ENCODE results near the gene SUSD4. TPM values are rescaled to one million over a fixed set of nuclear protein-coding genes. Genes with fewer than 3 reads are reported as not detected.

Gene SUSD4
- total and polyA plus RNA-seq, 5 donors: 16.7 to 81.7 (median 29.8) TPM

DNA sequence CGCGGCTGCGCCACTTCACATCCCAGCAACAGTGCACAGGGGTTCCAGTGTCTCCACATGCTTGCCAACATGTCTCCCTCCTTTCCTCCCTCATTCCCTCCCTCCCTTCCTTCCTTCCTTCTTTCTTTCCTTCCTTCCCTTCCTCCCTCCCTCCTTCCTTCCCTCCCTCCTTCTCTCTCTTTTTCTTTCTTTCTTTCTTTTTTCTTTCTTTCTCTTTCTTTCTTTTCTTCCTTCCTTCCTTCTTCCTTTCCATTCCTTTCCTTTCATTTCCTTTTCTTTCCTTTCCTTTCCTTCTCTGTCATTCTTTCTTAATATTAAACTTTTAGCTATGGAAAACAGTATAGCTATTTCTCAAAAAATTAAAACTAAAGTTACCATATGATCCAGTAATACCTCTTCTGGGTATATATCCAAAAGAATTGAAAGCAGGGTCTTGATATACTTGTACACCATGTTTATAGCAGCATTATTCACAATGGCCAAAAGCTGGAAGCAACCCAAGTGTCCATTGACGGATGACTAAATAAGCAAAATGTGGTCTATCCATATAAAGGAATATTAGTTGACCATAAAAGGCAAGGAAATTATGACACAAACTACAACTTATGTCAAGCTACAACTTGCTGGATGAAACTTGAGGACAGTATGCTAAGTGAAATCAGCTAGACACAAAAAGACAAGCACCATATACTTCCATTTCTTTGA lies 165.9 kb downstream of the SUSD4 start:
- intact Hi-C loops (cut with DNase I): no loop called here
- Histone ChIP-seq H3K4me3 (ENCODE audit: low read length) (no peak overlapping the region), H3K4me1 (ENCODE audit: control insufficient read depth, insufficient read depth, low read length) (no peaks in the 10 kb centered on the region), H3K27ac (ENCODE audit: low read length) (no peak overlapping the region), H3K9me3 (ENCODE audit: control insufficient read depth, low read length) (no peaks in the 10 kb centered on the region), H3K27me3 (ENCODE audit: control insufficient read depth, insufficient read depth) (no peaks in the 10 kb centered on the region)
- 63% methylated on average over 4 of the region's 4 CpGs for WGBS
- no peak for DNase-seq
- ATAC-seq: no peak

DNA sequence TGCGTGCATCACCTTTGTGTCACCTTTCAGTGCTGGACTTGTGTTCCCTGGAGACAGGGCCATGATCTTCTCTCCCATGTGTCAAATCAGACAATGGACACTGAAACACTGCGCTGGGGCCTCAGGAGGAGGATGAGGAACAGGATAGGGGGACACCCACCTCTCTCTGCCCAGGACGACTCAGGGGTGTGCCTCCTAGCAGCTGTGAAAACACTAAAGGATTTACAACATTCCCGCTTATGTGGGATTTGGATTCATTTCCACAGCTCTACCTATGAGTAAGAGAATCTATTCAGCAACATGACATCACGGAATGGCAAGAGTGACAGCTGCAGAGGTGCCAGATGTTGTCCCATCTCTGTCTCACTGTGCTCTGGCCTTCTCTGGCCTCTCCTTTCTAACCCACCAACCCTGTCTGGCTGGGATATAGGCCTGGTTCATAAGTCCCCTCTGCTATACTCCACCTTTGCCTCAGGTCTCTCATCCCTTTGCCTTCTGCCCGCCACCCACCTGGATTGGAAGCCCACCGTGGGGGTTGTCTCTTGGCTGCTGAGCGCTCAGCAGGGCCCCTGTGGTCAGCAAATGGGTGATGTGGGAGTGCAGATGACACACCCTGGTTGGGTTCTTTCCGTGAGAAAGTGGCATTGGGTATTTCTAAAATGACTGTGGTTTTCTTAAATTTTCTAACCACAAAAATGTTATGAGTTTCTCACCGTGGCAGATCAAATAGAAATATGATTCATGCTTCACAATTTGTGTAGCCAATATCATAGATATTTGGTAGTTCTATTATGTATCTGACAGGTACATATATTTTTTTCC lies 173.9 kb downstream of the SUSD4 start:
- no peaks in the 10 kb centered on the region for H3K9me3 ChIP-seq (ENCODE audit: control insufficient read depth, low read length)
- no peak for ATAC-seq
- H3K27me3 ChIP-seq (ENCODE audit: control insufficient read depth, insufficient read depth): no peaks in the 10 kb centered on the region
- H3K27ac ChIP-seq (ENCODE audit: low read length): no peak overlapping the region
- no peaks in the 10 kb centered on the region for H3K4me1 ChIP-seq (ENCODE audit: control insufficient read depth, insufficient read depth, low read length)
- WGBS: 76% methylated on average over 10 of the region's 10 CpGs
- intact Hi-C loops (cut with DNase I): loop anchor here in 1 of 4 donors (10.0 kb wide), 1 partner anchor 55 kb away; no protein-coding TSS in a partner anchor
- no peak for DNase-seq
- no peak overlapping the region for H3K4me3 ChIP-seq (ENCODE audit: low read length)

DNA sequence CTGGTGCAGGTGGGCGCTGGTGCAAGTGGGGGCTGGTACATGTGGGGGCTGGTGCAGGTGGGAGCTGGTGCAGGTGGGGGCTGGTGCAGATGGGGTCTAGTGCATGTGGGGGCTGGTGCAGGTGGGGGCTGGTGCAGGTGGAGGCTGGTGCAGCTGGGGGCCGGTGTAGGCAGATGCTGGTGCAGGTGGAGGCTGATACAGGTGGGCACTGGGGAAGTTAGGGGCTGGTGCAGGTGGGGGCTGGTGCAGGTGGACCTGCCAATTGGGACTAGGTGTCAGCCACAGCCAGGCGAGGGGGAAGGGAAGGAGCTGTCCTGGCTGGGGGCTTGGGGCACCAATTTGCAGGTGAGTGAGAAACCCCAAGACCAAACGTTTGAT lies 174.5 kb downstream of the SUSD4 start:
- no peak for ATAC-seq
- Histone ChIP-seq H3K27me3 (ENCODE audit: control insufficient read depth, insufficient read depth) (no peaks in the 10 kb centered on the region), H3K9me3 (ENCODE audit: control insufficient read depth, low read length) (no peaks in the 10 kb centered on the region), H3K27ac (ENCODE audit: low read length) (no peak overlapping the region), H3K4me1 (ENCODE audit: control insufficient read depth, insufficient read depth, low read length) (no peaks in the 10 kb centered on the region), H3K4me3 (ENCODE audit: low read length) (no peak overlapping the region)
- DNase-seq: no peak
- intact Hi-C loops (cut with DNase I): loop anchor here in 1 of 4 donors (10.0 kb wide), 1 partner anchor 55 kb away; no protein-coding TSS in a partner anchor
- 79% methylated on average over 4 of the region's 4 CpGs for WGBS

DNA sequence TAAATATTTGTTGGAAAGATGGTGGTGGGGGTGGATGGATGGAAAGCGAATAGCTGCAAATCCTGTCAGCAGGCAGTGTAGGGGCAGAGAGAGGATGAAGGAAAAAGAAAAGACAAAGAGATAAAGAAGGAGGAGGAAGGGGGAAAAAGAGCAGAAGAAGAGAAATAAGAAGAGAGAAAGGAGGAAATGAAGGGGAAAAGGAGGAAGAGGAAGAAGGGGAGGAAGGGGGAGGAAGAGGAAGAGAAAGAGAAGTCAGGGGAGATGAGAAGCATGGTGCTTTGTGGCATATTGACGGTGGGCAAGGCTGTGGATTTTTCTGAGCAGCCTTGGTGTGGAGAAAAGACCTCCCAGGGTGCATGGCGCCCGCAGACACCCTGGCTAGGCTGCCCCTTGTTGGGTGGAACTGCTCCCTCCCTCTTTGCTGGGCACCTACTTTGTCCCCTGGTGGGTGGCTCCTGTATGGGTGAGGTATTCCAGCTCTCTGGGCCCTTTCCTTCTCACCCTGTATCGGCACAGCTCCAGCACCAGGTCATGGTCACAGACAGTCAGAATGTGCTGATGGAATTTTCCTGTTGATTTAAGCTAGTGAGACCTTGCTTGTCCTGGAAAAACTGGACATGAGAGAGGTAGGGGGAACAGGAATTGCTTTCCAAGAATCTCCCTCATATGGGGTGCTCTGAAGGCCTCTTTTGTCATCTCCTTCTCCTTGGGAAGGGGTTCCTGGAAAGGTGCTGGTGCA lies 175.2 kb downstream of the SUSD4 start:
- intact Hi-C loops (cut with DNase I): loop anchor here in 1 of 4 donors (10.0 kb wide), 1 partner anchor 54 kb away; no protein-coding TSS in a partner anchor
- H3K27ac ChIP-seq (ENCODE audit: low read length): no peak overlapping the region
- no peaks in the 10 kb centered on the region for H3K9me3 ChIP-seq (ENCODE audit: control insufficient read depth, low read length)
- no peaks in the 10 kb centered on the region for H3K4me1 ChIP-seq (ENCODE audit: control insufficient read depth, insufficient read depth, low read length)
- H3K4me3 ChIP-seq (ENCODE audit: low read length): no peak overlapping the region
- H3K27me3 ChIP-seq (ENCODE audit: control insufficient read depth, insufficient read depth): no peaks in the 10 kb centered on the region
- no peak for ATAC-seq
- 78% methylated on average over 5 of the region's 5 CpGs for WGBS
- DNase-seq: no peak

DNA sequence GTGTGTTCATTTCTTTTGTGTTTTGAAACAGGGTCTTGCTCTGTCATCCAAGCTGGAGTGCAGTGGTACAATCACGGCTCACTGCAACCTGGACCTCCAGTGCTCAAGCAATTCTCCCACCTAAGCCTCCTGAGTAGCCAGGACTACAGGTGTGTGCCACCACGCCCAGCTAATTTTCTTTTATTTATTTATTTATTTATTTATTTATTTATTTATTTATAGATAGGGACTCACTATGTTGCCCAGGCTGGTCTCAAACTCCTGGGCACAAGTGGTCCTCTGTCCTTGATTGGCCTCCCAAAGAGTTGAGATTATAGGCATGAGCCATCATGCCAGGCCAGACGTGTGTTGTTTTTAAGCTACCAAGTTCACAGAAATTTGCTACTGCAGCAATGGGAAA lies 177.2 kb downstream of the SUSD4 start:
- Histone ChIP-seq H3K27me3 (ENCODE audit: control insufficient read depth, insufficient read depth) (no peaks in the 10 kb centered on the region), H3K4me3 (ENCODE audit: low read length) (no peak overlapping the region), H3K27ac (ENCODE audit: low read length) (no peak overlapping the region), H3K9me3 (ENCODE audit: control insufficient read depth, low read length) (no peaks in the 10 kb centered on the region), H3K4me1 (ENCODE audit: control insufficient read depth, insufficient read depth, low read length) (no peaks in the 10 kb centered on the region)
- DNase-seq (no peak), ATAC-seq (no peak)
- intact Hi-C loops (cut with DNase I): loop anchor here in 1 of 4 donors (10.0 kb wide), 1 partner anchor 52 kb away; no protein-coding TSS in a partner anchor
- WGBS: 95% methylated on average over 3 of the region's 3 CpGs

DNA sequence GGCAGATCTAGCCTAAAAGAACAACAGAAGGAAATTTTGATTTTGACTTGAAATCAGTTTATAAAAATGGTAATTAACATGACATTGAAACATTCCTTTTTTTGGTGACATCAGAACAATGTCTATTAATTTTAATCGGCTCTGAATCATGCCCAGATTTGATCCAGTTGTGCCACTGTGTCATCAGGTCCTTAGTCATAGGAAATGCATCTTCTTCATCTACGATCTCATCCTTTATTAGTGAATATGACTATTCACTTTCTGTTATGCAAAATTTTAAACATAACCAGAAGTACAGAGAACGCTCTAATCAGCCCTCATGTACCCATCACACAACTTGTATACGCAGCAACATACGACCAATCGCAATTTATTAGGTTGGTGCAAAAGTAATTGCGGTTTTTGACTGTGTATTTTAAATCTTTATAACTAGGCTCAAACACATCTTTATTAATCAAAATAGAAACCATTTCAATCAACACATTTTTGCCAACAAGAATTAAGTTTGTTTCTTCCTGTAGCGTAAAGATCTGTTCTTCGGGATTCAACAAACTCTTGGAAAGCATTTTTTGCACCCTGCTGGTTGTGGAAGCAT lies 180.6 kb downstream of the SUSD4 start:
- no peak overlapping the region for H3K4me3 ChIP-seq (ENCODE audit: low read length)
- no peaks in the 10 kb centered on the region for H3K4me1 ChIP-seq (ENCODE audit: control insufficient read depth, insufficient read depth, low read length)
- 92% methylated on average over 9 of the region's 9 CpGs for WGBS
- intact Hi-C loops (cut with DNase I): loop anchor here in 1 of 4 donors (10.0 kb wide), 1 partner anchor 49 kb away; no protein-coding TSS in a partner anchor
- no peaks in the 10 kb centered on the region for H3K9me3 ChIP-seq (ENCODE audit: control insufficient read depth, low read length)
- DNase-seq (no peak), ATAC-seq (no peak)
- no peaks in the 10 kb centered on the region for H3K27me3 ChIP-seq (ENCODE audit: control insufficient read depth, insufficient read depth)
- no peak overlapping the region for H3K27ac ChIP-seq (ENCODE audit: low read length)

DNA sequence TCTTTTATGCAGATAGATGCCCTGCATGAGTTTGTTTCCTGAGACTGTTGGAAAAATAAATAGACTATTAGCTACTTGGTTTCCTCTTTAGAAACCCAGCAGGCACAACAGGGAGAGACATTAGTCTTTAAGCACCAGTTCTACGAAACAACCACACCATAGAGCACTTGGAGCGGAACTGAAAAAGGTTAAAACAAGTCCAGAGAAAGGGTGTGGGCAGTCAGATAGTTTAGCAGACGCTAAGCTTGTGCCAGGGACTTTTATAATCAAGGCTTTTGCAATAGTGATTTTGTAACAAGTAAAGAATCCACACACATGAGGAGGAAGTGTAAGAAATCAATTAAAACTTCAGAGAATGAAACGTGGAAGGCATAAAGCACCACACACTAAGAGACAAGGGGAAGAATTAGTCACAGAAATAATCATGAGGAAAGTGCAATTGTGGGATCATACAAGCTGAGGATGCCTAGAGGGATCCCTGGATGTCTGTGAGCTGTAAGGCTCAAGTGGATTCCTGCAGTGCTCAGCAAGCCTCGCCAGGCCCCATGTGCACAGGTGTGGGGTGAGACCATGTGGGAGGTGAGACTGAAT lies 183.2 kb downstream of the SUSD4 start:
- H3K9me3 ChIP-seq (ENCODE audit: control insufficient read depth, low read length): no peaks in the 10 kb centered on the region
- H3K27me3 ChIP-seq (ENCODE audit: control insufficient read depth, insufficient read depth): no peaks in the 10 kb centered on the region
- 47% methylated on average over 5 of the region's 5 CpGs for WGBS
- DNase-seq (peak in 1 of 3 donors; percentile 48), ATAC-seq (peak; percentile 95 to 98)
- no peaks in the 10 kb centered on the region for H3K4me1 ChIP-seq (ENCODE audit: control insufficient read depth, insufficient read depth, low read length)
- peak overlapping the region; percentile 63 for H3K27ac ChIP-seq (ENCODE audit: low read length)
- H3K4me3 ChIP-seq (ENCODE audit: low read length): no peak overlapping the region
- intact Hi-C loops (cut with DNase I): loop anchor here in 1 of 4 donors (10.0 kb wide), 1 partner anchor 46 kb away; no protein-coding TSS in a partner anchor

DNA sequence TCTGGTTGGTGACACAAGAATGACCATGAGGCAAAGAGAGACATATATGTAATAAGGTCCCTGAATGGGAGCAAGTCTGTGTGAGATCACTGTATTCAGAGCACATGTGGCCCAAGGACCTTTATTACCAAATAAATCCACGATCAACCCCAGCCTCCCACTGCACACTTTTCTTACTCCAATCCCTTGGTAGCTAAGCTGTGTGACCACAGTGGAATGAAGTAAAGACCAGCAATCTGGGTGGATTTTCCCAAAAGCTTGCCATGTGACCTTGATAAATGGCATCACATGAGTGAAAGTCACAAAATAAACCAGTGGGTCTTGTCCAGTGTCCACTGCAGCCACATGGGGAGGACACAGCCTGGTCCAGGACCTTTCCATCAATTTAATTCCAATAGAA lies 184.2 kb downstream of the SUSD4 start:
- no peaks in the 10 kb centered on the region for H3K27me3 ChIP-seq (ENCODE audit: control insufficient read depth, insufficient read depth)
- no peak overlapping the region for H3K4me3 ChIP-seq (ENCODE audit: low read length)
- no peaks in the 10 kb centered on the region for H3K9me3 ChIP-seq (ENCODE audit: control insufficient read depth, low read length)
- no peak overlapping the region for H3K27ac ChIP-seq (ENCODE audit: low read length)
- ATAC-seq (no peak), DNase-seq (no peak)
- no peaks in the 10 kb centered on the region for H3K4me1 ChIP-seq (ENCODE audit: control insufficient read depth, insufficient read depth, low read length)
- intact Hi-C loops (cut with DNase I): loop anchor here in 1 of 4 donors (10.0 kb wide), 1 partner anchor 45 kb away; no protein-coding TSS in a partner anchor
- WGBS: 90% methylated on average over 1 of the region's 1 CpG

DNA sequence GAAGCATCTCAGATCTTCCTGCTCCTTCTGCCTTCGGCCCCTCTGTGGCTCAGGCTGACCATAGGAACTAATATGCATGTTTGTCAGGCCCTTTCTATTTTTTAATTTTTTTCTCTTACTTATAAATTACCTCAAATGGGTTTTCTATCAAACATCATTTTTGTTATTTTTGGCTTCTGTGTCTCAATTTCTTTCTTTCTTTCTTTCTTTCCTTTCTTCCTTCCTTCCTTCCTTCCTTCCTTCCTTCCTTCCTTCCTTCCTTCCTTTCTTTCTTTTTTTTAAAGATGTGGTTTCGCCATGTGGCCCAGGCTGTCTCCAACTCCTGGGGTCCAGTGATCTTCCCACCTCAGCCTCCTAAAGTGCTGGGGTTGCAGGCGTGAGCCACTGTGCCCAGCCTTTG lies 184.7 kb downstream of the SUSD4 start:
- WGBS: 96% methylated on average over 3 of the region's 3 CpGs
- no peaks in the 10 kb centered on the region for H3K4me1 ChIP-seq (ENCODE audit: control insufficient read depth, insufficient read depth, low read length)
- no peaks in the 10 kb centered on the region for H3K9me3 ChIP-seq (ENCODE audit: control insufficient read depth, low read length)
- no peak overlapping the region for H3K4me3 ChIP-seq (ENCODE audit: low read length)
- intact Hi-C loops (cut with DNase I): no loop called here
- no peak for DNase-seq
- no peaks in the 10 kb centered on the region for H3K27me3 ChIP-seq (ENCODE audit: control insufficient read depth, insufficient read depth)
- no peak for ATAC-seq
- no peak overlapping the region for H3K27ac ChIP-seq (ENCODE audit: low read length)

DNA sequence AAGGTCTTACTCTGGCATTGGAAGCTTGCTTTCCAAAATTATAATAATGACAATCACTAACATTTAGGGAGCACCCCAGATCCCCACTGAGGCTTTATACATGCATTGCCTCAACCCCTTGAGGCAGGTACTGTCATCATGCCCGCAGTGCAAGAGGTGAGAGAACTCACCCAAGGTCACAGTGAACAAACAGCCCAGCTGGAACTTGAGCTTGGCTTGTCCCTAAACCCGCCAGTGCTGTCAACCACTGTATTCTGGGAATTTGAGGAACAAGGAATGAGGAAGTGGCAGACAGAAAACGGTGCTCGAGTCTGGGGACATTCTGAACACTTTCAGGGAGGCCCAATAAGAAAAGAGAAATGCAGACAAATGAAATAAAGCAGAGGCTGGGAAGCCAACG lies 186.3 kb downstream of the SUSD4 start:
- Histone ChIP-seq H3K9me3 (ENCODE audit: control insufficient read depth, low read length) (no peaks in the 10 kb centered on the region), H3K27ac (ENCODE audit: low read length) (no peak overlapping the region), H3K4me3 (ENCODE audit: low read length) (no peak overlapping the region), H3K27me3 (ENCODE audit: control insufficient read depth, insufficient read depth) (no peaks in the 10 kb centered on the region), H3K4me1 (ENCODE audit: control insufficient read depth, insufficient read depth, low read length) (no peaks in the 10 kb centered on the region)
- intact Hi-C loops (cut with DNase I): no loop called here
- DNase-seq: peak in 1 of 3 donors; percentile 60
- peak in 1 of 2 donors; percentile 47 for ATAC-seq
- WGBS: 40% methylated on average over 5 of the region's 5 CpGs
